ENCODE measurements around the gene ARMH4. TPM values are rescaled to one million over a fixed set of nuclear protein-coding genes. Genes with fewer than 3 reads are reported as not detected.

ARMH4 gene
- total and polyA plus RNA-seq, 8 donors = 0.40 to 14.3 (median 1.9) TPM; not detected in 1

Small RNA genes lying within 50 kb of the gene (small RNA-seq; reads per million reads assigned to genes)
- 0 reads per million in 4 donors for gene RN7SL598P

Other genes with a start within 250 kb of the ARMH4 start
- 10 to 100 TPM in 4 of 5 donors, 1 to 10 TPM in 1; 7.5 to 90.5 (median 51.3) TPM for gene ACTR10, start 47.9 kb upstream of the ARMH4 start, total RNA-seq
- gene ACTR10, start 47.9 kb upstream of the ARMH4 start, polyA plus RNA-seq = 10 to 100 TPM; 50.6 to 68.1 (median 67.0) TPM
- gene PSMA3, start 92.6 kb upstream of the ARMH4 start, total RNA-seq = 100 to 1,000 TPM in 1 of 5 donors, 10 to 100 TPM in 4; 49.6 to 104 (median 86.9) TPM
- gene PSMA3, start 92.6 kb upstream of the ARMH4 start, polyA plus RNA-seq = 100 to 1,000 TPM; 142 to 158 (median 156) TPM
- gene ARID4A, start 146.3 kb upstream of the ARMH4 start, total RNA-seq = 10 to 100 TPM; 13.4 to 58.8 (median 15.8) TPM
- gene ARID4A, start 146.3 kb upstream of the ARMH4 start, polyA plus RNA-seq = 1 to 10 TPM; 3.5 to 6.9 (median 4.2) TPM
- not detected for gene TOMM20L, start 243.7 kb upstream of the ARMH4 start, total RNA-seq
- not detected for gene TOMM20L, start 243.7 kb upstream of the ARMH4 start, polyA plus RNA-seq

Measured in stomach (tissue), 8 donors.